Coronary artery (tissue), 2 donors: ENCODE measurements around the gene MCTP1.

Experiments
- DNase-seq: peaks from one replicate; pipeline ENCODE4 v3.0.0-alpha.2; 2017; ENCODE audit warnings: low spot score
- H3K27ac ChIP-seq, 2 donors: fragments of 200-600 bp; sonication (generic); one replicate each; pipeline ENCODE4 v1.5.1; 2016 to 2019
- H3K4me3 ChIP-seq: fragments of 200-600 bp; sonication (generic); 2 replicates; pipeline ENCODE4 v1.5.1; 2016; ENCODE audit warnings: mild to moderate bottlenecking, moderate library complexity
- CTCF ChIP-seq: fragments of 200-600 bp; sonication (generic); IDR thresholded peaks from one replicate; pipeline ENCODE4 v1.5.1; 2019; ENCODE audit warnings: antibody characterized with exemption

Gene MCTP1

DNA sequence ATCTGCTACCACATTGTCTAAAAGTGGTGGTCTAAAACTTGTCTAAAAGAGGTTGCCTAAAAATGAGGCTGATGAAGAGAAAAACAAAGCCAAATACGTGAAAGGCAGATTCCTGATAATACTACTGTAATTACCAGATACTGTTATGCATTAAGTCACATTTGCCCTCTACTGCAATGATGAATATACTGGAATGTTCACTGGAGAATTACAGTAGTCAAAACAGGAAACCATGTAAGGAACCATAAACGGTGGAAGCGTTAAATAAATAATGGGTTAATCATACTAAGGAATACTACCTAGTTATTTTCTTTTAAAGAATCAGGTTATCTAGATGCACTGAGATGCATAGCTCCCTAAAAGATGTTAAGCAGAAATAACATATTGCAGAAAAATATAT lies 201.3 kb downstream of the MCTP1 start:
- no peak overlapping the region for H3K27ac ChIP-seq
- DNase-seq = no peak
- H3K4me3 ChIP-seq = no peak overlapping the region
- no peak for TF ChIP-seq CTCF

DNA sequence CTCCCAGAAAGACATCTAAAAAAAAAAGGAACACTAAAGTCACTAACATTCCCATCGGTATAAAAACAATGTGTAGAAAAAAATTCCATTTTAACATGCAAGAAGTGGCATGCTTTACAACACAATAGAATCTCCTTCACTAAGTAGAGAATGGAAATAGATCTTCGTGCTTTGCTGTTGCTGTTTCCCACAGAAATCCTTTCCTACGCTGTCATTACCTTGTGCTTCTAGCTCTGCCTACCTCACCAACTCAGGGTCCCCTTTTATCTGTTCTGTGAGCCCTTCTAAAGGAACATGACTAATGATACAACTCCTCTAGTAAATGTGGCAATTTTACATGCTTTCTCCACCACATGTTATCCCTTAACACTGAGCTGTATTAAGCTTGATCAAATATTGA lies 202.9 kb downstream of the MCTP1 start:
- H3K4me3 ChIP-seq = no peak overlapping the region
- no peak for DNase-seq
- no peak for TF ChIP-seq CTCF
- H3K27ac ChIP-seq = peak overlapping the region in 1 of 2 donors; percentile 16

GRCh38 chr5:95081500-95081960 lies 203.4 kb downstream of the MCTP1 start:
- H3K27ac ChIP-seq = peak overlapping the region; percentile 16 to 66
- no peak for DNase-seq
- TF ChIP-seq CTCF = no peak
- peak overlapping the region; percentile 65 for H3K4me3 ChIP-seq

DNA sequence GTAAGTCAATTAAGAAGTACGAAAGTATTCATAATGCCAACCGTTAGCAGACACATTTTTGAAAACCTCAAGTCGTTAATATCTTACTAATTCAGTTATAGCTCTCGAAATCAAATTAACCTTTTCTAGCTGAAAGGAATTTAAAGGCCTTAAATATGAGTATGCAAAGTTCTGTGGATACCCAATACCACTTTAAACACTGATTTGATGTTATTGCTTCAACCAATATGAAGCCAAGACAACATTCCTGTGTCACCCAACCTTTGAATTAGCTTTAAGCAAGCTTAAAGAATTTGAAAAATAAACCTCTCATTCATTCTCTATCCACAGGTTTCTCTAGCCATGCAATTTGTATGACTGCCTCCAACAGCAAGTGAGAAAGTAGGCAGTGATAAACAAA lies 204.5 kb downstream of the MCTP1 start:
- TF ChIP-seq CTCF = no peak
- no peak for DNase-seq
- Histone ChIP-seq H3K4me3 (peak overlapping the region; percentile 56), H3K27ac (peak overlapping the region in 1 of 2 donors; percentile 26)

- no peak for DNase-seq
- no peak for TF ChIP-seq CTCF
- Histone ChIP-seq H3K27ac (no peak overlapping the region), H3K4me3 (peak overlapping the region; percentile 56)
Measured at GRCh38 chr5:95080030-95080429, 204.9 kb downstream of the MCTP1 start.

GRCh38 chr5:95078868-95079267 lies 206.0 kb downstream of the MCTP1 start:
- no peak overlapping the region for H3K4me3 ChIP-seq

More at GRCh38 chr5:95078868-95079267, 206.0 kb downstream of the MCTP1 start:
- TF ChIP-seq CTCF = no peak
- H3K27ac ChIP-seq = no peak overlapping the region
- no peak for DNase-seq
